HG02763 (cell line): ENCODE measurements around the gene SLC44A3.
A peak's percentile ranks its signal among the peaks of the same experiment; 100 is the strongest.
"Not testable (repeated sequence)": the region's sequence is repeated elsewhere in the genome, so short reads cannot be mapped to it uniquely, and the experiment has no call there.

Experiments used
- ATAC-seq: cut with Tn5 transposase; IDR thresholded peaks from one replicate; pipeline ENCODE4 v1.9.1; 2021; ENCODE audit warnings: mild to moderate bottlenecking, moderate library complexity; ENCODE audit not compliant: unreplicated experiment

SLC44A3 gene

GRCh38 chr1:94832931-94833585 lies 12.9 kb downstream of the SLC44A3 start:
- ATAC-seq: no peak

GRCh38 chr1:94836891-94837290 lies 16.7 kb downstream of the SLC44A3 start:
- ATAC-seq: no peak

- ATAC-seq: not testable (repeated sequence)
Measured at GRCh38 chr1:94840381-94840780, 20.2 kb downstream of the SLC44A3 start.

- ATAC-seq: no peak
Measured at GRCh38 chr1:94840808-94841207, 20.7 kb downstream of the SLC44A3 start.

- ATAC-seq: no peak
Measured at GRCh38 chr1:94843430-94843829, 23.3 kb downstream of the SLC44A3 start.

- no peak for ATAC-seq
Measured at GRCh38 chr1:94843846-94844245, 23.7 kb downstream of the SLC44A3 start.

GRCh38 chr1:94846308-94846707 lies 26.2 kb downstream of the SLC44A3 start:
- ATAC-seq: no peak

GRCh38 chr1:94851571-94851970 lies 31.4 kb downstream of the SLC44A3 start:
- ATAC-seq: no peak

- ATAC-seq: no peak
Measured at GRCh38 chr1:94852788-94853187, 32.6 kb downstream of the SLC44A3 start.

- peak; percentile 99 for ATAC-seq
Measured at GRCh38 chr1:94854458-94855306, 34.5 kb downstream of the SLC44A3 start.

- ATAC-seq: no peak
Measured at GRCh38 chr1:94855307-94855700, 35.1 kb downstream of the SLC44A3 start.

GRCh38 chr1:94856004-94856403 lies 35.8 kb downstream of the SLC44A3 start:
- ATAC-seq: no peak

GRCh38 chr1:94856868-94857267 lies 36.7 kb downstream of the SLC44A3 start:
- ATAC-seq: no peak

GRCh38 chr1:94858276-94858675 lies 38.1 kb downstream of the SLC44A3 start:
- ATAC-seq: no peak

GRCh38 chr1:94859174-94859573 lies 39.0 kb downstream of the SLC44A3 start:
- no peak for ATAC-seq

GRCh38 chr1:94862718-94863117 lies 42.6 kb downstream of the SLC44A3 start:
- ATAC-seq: no peak

GRCh38 chr1:94863297-94863911 lies 43.2 kb downstream of the SLC44A3 start:
- ATAC-seq: no peak

- no peak for ATAC-seq
Measured at GRCh38 chr1:94863919-94864318, 43.8 kb downstream of the SLC44A3 start.

GRCh38 chr1:94864821-94865220 lies 44.7 kb downstream of the SLC44A3 start:
- no peak for ATAC-seq

GRCh38 chr1:94865360-94865759 lies 45.2 kb downstream of the SLC44A3 start:
- no peak for ATAC-seq

- ATAC-seq: no peak
Measured at GRCh38 chr1:94866164-94866807, 46.1 kb downstream of the SLC44A3 start.
